Chondrocyte (in vitro differentiated cells): ENCODE results near the gene SUPT4H1. TPM values are rescaled to one million over a fixed set of nuclear protein-coding genes. Genes with fewer than 3 reads are reported as not detected.
A peak's percentile ranks its signal among the peaks of the same experiment; 100 is the strongest.

Experiments used
- DNase-seq: peaks from one replicate; pipeline ENCODE4 v3.0.0; 2021; ENCODE audit warnings: mixed read lengths, low spot score
- H3K27ac Mint-ChIP-seq: one replicate; pipeline ENCODE4 v1.8.0; 2021; ENCODE audit warnings: mild to moderate bottlenecking, moderate library complexity, mixed read lengths; ENCODE audit not compliant: unreplicated experiment
- H3K27me3 Mint-ChIP-seq: 2 replicates; pipeline ENCODE4 v1.8.0; 2021; ENCODE audit warnings: low read depth, mixed read lengths
- H3K36me3 Mint-ChIP-seq: 2 replicates; pipeline ENCODE4 v1.8.0; 2021; ENCODE audit warnings: low read depth, mixed read lengths
- H3K4me1 Mint-ChIP-seq: 2 replicates; pipeline ENCODE4 v1.8.0; 2021; ENCODE audit warnings: low read depth, mild to moderate bottlenecking, mixed read lengths
- H3K4me3 Mint-ChIP-seq: one replicate; pipeline ENCODE4 v1.8.0; 2021; ENCODE audit warnings: mild to moderate bottlenecking, moderate library complexity, mixed read lengths; ENCODE audit not compliant: unreplicated experiment
- H3K9me3 Mint-ChIP-seq: 2 replicates; pipeline ENCODE4 v1.8.0; 2021; ENCODE audit warnings: low read depth, mixed read lengths
- CTCF ChIP-seq: fragments of 200-600 bp; sonication (generic); IDR thresholded peaks from 2 replicates; pipeline ENCODE4 v1.5.0; 2021; ENCODE audit warnings: antibody characterized with exemption, mild to moderate bottlenecking, moderate library complexity
- total RNA-seq: library from RNA; stranded (reverse); gene quantifications from 3 replicates; pipeline ENCODE4 v1.2.1, GENCODE V29; 2021

Gene SUPT4H1
- total RNA-seq, 1 donor from 2014 or later = 57.4 TPM

GRCh38 chr17:58338454-58338840 is 13.6 kb downstream of the SUPT4H1 start:
- H3K9me3 Mint-ChIP-seq = no peaks in the 10 kb centered on the region
- no peaks in the 10 kb centered on the region for H3K36me3 Mint-ChIP-seq
- peaks cover 20% of the 10 kb centered on the region for H3K4me1 Mint-ChIP-seq
- H3K4me3 Mint-ChIP-seq = peak overlapping the region; percentile 12
- H3K27me3 Mint-ChIP-seq = no peaks in the 10 kb centered on the region
- no peak for DNase-seq
- no peak for TF ChIP-seq CTCF
- H3K27ac Mint-ChIP-seq = no peak overlapping the region

GRCh38 chr17:58337600-58338453 is 14.2 kb downstream of the SUPT4H1 start:
- Mint-ChIP-seq H3K4me3 (peak overlapping the region; percentile 9), H3K27ac (peak overlapping the region; percentile 45), H3K9me3 (no peaks in the 10 kb centered on the region), H3K36me3 (no peaks in the 10 kb centered on the region), H3K4me1 (peaks cover 20% of the 10 kb centered on the region), H3K27me3 (no peaks in the 10 kb centered on the region)
- DNase-seq = peak; percentile 61
- TF ChIP-seq CTCF = no peak

- no peak overlapping the region for H3K27ac Mint-ChIP-seq
- no peaks in the 10 kb centered on the region for H3K27me3 Mint-ChIP-seq
- H3K36me3 Mint-ChIP-seq = no peaks in the 10 kb centered on the region
- no peaks in the 10 kb centered on the region for H3K9me3 Mint-ChIP-seq
- H3K4me3 Mint-ChIP-seq = no peak overlapping the region
- no peak for TF ChIP-seq CTCF
- peaks cover 20% of the 10 kb centered on the region for H3K4me1 Mint-ChIP-seq
- DNase-seq = no peak
Observed at GRCh38 chr17:58337210-58337599, 14.8 kb downstream of the SUPT4H1 start.

- H3K27me3 Mint-ChIP-seq = no peaks in the 10 kb centered on the region
- H3K36me3 Mint-ChIP-seq = no peaks in the 10 kb centered on the region
- H3K4me1 Mint-ChIP-seq = peaks cover 20% of the 10 kb centered on the region
- no peak for TF ChIP-seq CTCF
- DNase-seq = peak; percentile 40
- no peak overlapping the region for H3K4me3 Mint-ChIP-seq
- H3K9me3 Mint-ChIP-seq = no peaks in the 10 kb centered on the region
- H3K27ac Mint-ChIP-seq = no peak overlapping the region
Observed at GRCh38 chr17:58336456-58337209, 15.4 kb downstream of the SUPT4H1 start.

- H3K27me3 Mint-ChIP-seq = no peaks in the 10 kb centered on the region
Observed at GRCh38 chr17:58335779-58336455, 16.1 kb downstream of the SUPT4H1 start.

More at GRCh38 chr17:58335779-58336455, 16.1 kb downstream of the SUPT4H1 start:
- TF ChIP-seq CTCF = no peak
- H3K4me1 Mint-ChIP-seq = peaks cover 20% of the 10 kb centered on the region
- no peaks in the 10 kb centered on the region for H3K36me3 Mint-ChIP-seq
- H3K27ac Mint-ChIP-seq = no peak overlapping the region
- DNase-seq = no peak
- no peak overlapping the region for H3K4me3 Mint-ChIP-seq
- H3K9me3 Mint-ChIP-seq = no peaks in the 10 kb centered on the region
